SK-N-SH (cell line): ENCODE measurements around the gene STEAP2. TPM values are rescaled to one million over a fixed set of nuclear protein-coding genes. Genes with fewer than 3 reads are reported as not detected.
"Not testable (repeated sequence)": the region's sequence is repeated elsewhere in the genome, so short reads cannot be mapped to it uniquely, and the experiment has no call there.

Experiments used
- CTCF ChIA-PET: fragments of 300-600, 350-600 bp; formaldehyde crosslinking; extraction: SDS; loops from one replicate; lab custom pipeline; 2021; lab: Yijun Ruan, JAX
- POLR2A ChIA-PET: fragments of 350-600 bp; sonication (Branson Sonifier 250); formaldehyde crosslinking; extraction: SDS; loops from one replicate; lab custom pipeline; 2020; ENCODE audit warnings: antibody characterized with exemption, inconsistent platforms; lab: Yijun Ruan, JAX
- DNase-seq: peaks from one replicate; pipeline ENCODE4 v3.0.0; 2012
- H2AFZ ChIP-seq: fragments of 200-600 bp; sonication (generic); 2 replicates; pipeline ENCODE4 v1.8.1; 2016; ENCODE audit warnings: antibody characterized with exemption, mild to moderate bottlenecking, low read depth
- H3F3A ChIP-seq: fragments of 200-600 bp; sonication (generic); replicated peaks from 2 replicates; pipeline ENCODE3; 2016; ENCODE audit warnings: antibody characterized with exemption, mild to moderate bottlenecking; ENCODE audit not compliant: insufficient read depth
- H3K27ac ChIP-seq, 2 experiments: fragments of 200-500 bp in 1 of 2; fragments of 200-600 bp in 1 of 2; sonication (Bioruptor generic) in 1 of 2; sonication (generic), shearing (Covaris generic) in 1 of 2; 2 replicates each; pipeline versions ENCODE4 v1.5.1 to v1.6.1; 2014 to 2016; ENCODE audit warnings: low read depth in 2 of 2, inconsistent platforms in 1 of 2, low read length in 1 of 2, mild to moderate bottlenecking in 1 of 2, mixed read lengths in 1 of 2
- H3K27me3 ChIP-seq: fragments of 200-600 bp; sonication (generic), shearing (Covaris generic); 2 replicates; pipeline ENCODE4 v1.6.1; 2016; ENCODE audit warnings: mixed run types; ENCODE audit not compliant: insufficient read depth
- H3K36me3 ChIP-seq, 2 experiments: fragments of 200-500 bp in 1 of 2; fragments of 200-600 bp in 1 of 2; sonication (Bioruptor generic) in 1 of 2; sonication (generic) in 1 of 2; replicated peaks in 1 of 2; 2 replicates each; pipeline versions ENCODE3 to v1.5.1; 2014 to 2016; ENCODE audit warnings: low read length in 1 of 2, mild to moderate bottlenecking in 1 of 2; ENCODE audit not compliant: insufficient read depth in 2 of 2, control insufficient read depth in 1 of 2
- H3K4me1 ChIP-seq, 2 experiments: fragments of 200-500 bp in 1 of 2; fragments of 200-600 bp in 1 of 2; sonication (Bioruptor generic) in 1 of 2; sonication (generic), shearing (Covaris generic) in 1 of 2; 2 replicates each; pipeline versions ENCODE4 v1.5.1 to v1.6.1; 2014 to 2016; ENCODE audit warnings: low read depth in 1 of 2, low read length in 1 of 2, mixed run types in 1 of 2; ENCODE audit not compliant: insufficient read depth in 2 of 2, control insufficient read depth in 1 of 2
- H3K4me2 ChIP-seq: fragments of 200-600 bp; sonication (generic), shearing (Covaris generic); 2 replicates; pipeline ENCODE4 v1.6.1; 2017; ENCODE audit warnings: mixed run types
- H3K4me3 ChIP-seq, 2 experiments: fragments of 200-500 bp in 1 of 2; fragments of 200-600 bp in 1 of 2; sonication (Bioruptor generic) in 1 of 2; sonication (generic), shearing (Covaris generic) in 1 of 2; 2 replicates each; pipeline versions ENCODE4 v1.5.1 to v1.8.1; 2014 to 2016; ENCODE audit warnings: low read depth in 2 of 2, inconsistent platforms in 1 of 2, low read length in 1 of 2, mild to moderate bottlenecking in 1 of 2, mixed read lengths in 1 of 2, moderate library complexity in 1 of 2
- H3K79me2 ChIP-seq: fragments of 200-600 bp; sonication (generic); 2 replicates; pipeline ENCODE4 v1.8.1; 2017; ENCODE audit warnings: mild to moderate bottlenecking; ENCODE audit not compliant: insufficient read depth
- H3K9ac ChIP-seq: fragments of 200-600 bp; sonication (generic); 2 replicates; pipeline ENCODE4 v1.6.1; 2017; ENCODE audit warnings: mixed run types
- H3K9me2 ChIP-seq: fragments of 200-600 bp; sonication (generic); 2 replicates; pipeline ENCODE4 v1.6.1; 2017; ENCODE audit warnings: mixed run types
- H3K9me3 ChIP-seq: fragments of 200-600 bp; sonication (generic); 2 replicates; pipeline ENCODE4 v1.6.1; 2017; ENCODE audit warnings: mixed run types, mild to moderate bottlenecking, moderate library complexity
- H4K20me1 ChIP-seq: fragments of 200-600 bp; sonication (generic); 2 replicates; pipeline ENCODE4 v1.6.1; 2017; ENCODE audit warnings: mild to moderate bottlenecking, mixed run types; ENCODE audit not compliant: insufficient read depth
- EP300 ChIP-seq, 2 experiments: IDR thresholded peaks; 2 replicates each; pipeline versions ENCODE4 v1.4.0 to v1.6.1; 2012; ENCODE audit warnings: borderline replicate concordance in 1 of 2, low read depth in 1 of 2, low read length in 1 of 2
- GABPA ChIP-seq: IDR thresholded peaks from 2 replicates; pipeline ENCODE4 v1.4.0; 2012; ENCODE audit warnings: low read depth, mild to moderate bottlenecking
- MEF2A ChIP-seq: IDR thresholded peaks from 2 replicates; pipeline ENCODE4 v1.4.0; 2012; ENCODE audit warnings: low read depth, borderline replicate concordance
- NFIC ChIP-seq: IDR thresholded peaks from 2 replicates; pipeline ENCODE4 v1.4.0; 2012; ENCODE audit warnings: borderline replicate concordance
- NRF1 ChIP-seq: IDR thresholded peaks from 2 replicates; pipeline ENCODE4 v1.6.1; 2012; ENCODE audit warnings: low read depth, mild to moderate bottlenecking, low read length
- REST ChIP-seq: IDR thresholded peaks from 2 replicates; pipeline ENCODE4 v1.6.1; 2012; ENCODE audit warnings: mild to moderate bottlenecking, low read depth, low read length, moderate library complexity
- RFX5 ChIP-seq: IDR thresholded peaks from 2 replicates; pipeline ENCODE4 v1.6.1; 2012; ENCODE audit warnings: mild to moderate bottlenecking, improper control_type of control experiment, low read length
- RXRA ChIP-seq: IDR thresholded peaks from 2 replicates; pipeline ENCODE4 v1.4.0; 2012; ENCODE audit warnings: low read depth, mild to moderate bottlenecking, borderline replicate concordance
- TAF1 ChIP-seq: IDR thresholded peaks from 2 replicates; pipeline ENCODE4 v1.6.1; 2012; ENCODE audit warnings: low read depth, mild to moderate bottlenecking, low read length, moderate library complexity, borderline replicate concordance
- YY1 ChIP-seq: IDR thresholded peaks from 2 replicates; pipeline ENCODE4 v1.4.0; 2012; ENCODE audit warnings: low read depth, mild to moderate bottlenecking
- ZBTB33 ChIP-seq: IDR thresholded peaks from 2 replicates; pipeline ENCODE4 v1.4.0; 2012; ENCODE audit warnings: low read depth, borderline replicate concordance
- WGBS: methylation state at CpG from one replicate; pipeline ENCODE4 v1.1.6; 2017; ENCODE audit warnings: low lambda C conversion rate; 5-methylcytosine and 5-hydroxymethylcytosine counted together
- polyA plus RNA-seq, 3 experiments: library from polyadenylated mRNA; depleted of rRNA; stranded (reverse); fragments of >200 nt; gene quantifications; 2 replicates each; pipeline ENCODE4 v1.2.3, GENCODE V29; 2012
- TF ChIP-seq, protein P1 (sequence below): IDR thresholded peaks from 2 replicates; pipeline ENCODE4 v1.4.0; 2012; ENCODE audit warnings: low read depth
- TF ChIP-seq, protein P2 (sequence below): IDR thresholded peaks from 2 replicates; pipeline ENCODE4; 2012

The STEAP2 gene
- polyA plus RNA-seq, 1 of the 3 experiments (the other 2 are of a cell fraction): 6.6 TPM

DNA sequence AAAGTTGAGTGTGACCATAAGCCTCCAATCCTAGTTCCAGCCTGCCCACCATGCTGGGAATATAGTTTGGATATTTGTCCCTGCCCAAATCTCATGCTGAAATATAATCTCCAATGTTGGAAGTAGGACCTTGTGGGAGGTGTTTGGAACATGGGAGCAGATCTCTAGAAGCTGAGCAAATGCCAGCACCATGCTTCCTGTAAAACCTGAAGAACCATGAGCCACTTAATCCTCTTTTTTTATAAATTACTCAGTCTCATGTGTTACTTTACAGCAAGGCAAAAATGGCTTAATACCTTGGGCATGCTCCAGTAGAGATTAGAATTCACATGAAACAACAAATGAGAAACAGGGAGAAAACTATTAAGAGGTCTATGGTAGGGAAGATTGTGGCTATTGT, 30.1 kb upstream of the STEAP2 start:
- no peaks in the 10 kb centered on the region for H3K79me2 ChIP-seq
- DNase-seq: no peak
- TF ChIP-seq ZBTB33: no peak
- TF ChIP-seq NFIC: no peak
- no peak for TF ChIP-seq NRF1
- TF ChIP-seq YY1: no peak
- no peak for TF ChIP-seq EP300 (IDR thresholded peaks at IDR 0.05; ENCODE audit: borderline replicate concordance in 1 of 2, low read depth in 1 of 2, low read length in 1 of 2)
- TF ChIP-seq RFX5: no peak
- TF ChIP-seq, protein P1, sequence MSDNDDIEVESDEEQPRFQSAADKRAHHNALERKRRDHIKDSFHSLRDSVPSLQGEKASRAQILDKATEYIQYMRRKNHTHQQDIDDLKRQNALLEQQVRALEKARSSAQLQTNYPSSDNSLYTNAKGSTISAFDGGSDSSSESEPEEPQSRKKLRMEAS: no peak
- TF ChIP-seq TAF1: no peak
- no peak for TF ChIP-seq GABPA
- TF ChIP-seq RXRA: no peak
- no peak for TF ChIP-seq MEF2A
- TF ChIP-seq, protein P2, sequence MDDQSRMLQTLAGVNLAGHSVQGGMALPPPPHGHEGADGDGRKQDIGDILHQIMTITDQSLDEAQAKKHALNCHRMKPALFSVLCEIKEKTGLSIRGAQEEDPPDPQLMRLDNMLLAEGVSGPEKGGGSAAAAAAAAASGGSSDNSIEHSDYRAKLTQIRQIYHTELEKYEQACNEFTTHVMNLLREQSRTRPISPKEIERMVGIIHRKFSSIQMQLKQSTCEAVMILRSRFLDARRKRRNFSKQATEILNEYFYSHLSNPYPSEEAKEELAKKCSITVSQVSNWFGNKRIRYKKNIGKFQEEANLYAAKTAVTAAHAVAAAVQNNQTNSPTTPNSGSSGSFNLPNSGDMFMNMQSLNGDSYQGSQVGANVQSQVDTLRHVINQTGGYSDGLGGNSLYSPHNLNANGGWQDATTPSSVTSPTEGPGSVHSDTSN: no peak
- TF ChIP-seq REST: no peak

DNA sequence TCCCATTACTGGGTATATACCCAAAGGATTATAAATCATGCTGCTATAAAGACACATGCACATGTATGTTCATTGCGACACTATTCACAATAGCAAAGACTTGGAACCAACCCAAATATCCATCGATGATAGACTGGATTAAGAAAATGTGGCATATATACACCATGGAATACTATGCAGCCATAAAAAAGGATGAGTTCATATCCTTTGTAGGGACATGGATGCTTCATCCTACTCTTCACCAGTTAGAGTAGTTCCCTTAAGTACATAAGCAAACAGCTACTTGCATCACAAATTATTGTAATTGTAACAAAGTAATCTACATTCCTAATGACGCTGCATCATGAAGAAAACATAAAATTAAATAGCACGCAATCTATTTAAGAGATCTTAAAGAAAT, 25.2 kb upstream of the STEAP2 start:
- H3K9ac ChIP-seq, H3K9me2 ChIP-seq, H3K36me3 ChIP-seq, H3K9me3 ChIP-seq, H3K4me3 ChIP-seq, H3K27ac ChIP-seq, DNase-seq, H3K4me2 ChIP-seq, H2AFZ ChIP-seq, H3K4me1 ChIP-seq, H3K79me2 ChIP-seq, H3F3A ChIP-seq, H4K20me1 ChIP-seq, POLR2A ChIA-PET, H3K27me3 ChIP-seq: not testable (repeated sequence)
- WGBS: 57% methylated on average over 4 of the region's 4 CpGs
- CTCF ChIA-PET: interaction anchor here (0.6 to 1.4 kb wide), 3 partner anchors 13 to 25 kb away, joined by 3 to 7 read pairs (median 4); partner anchors contain the start of gene STEAP2

More for the DNA sequence above, 30.1 kb upstream of the STEAP2 start:
- no peak overlapping the region for H3K27ac ChIP-seq
- H2AFZ ChIP-seq: no peak overlapping the region
- no peaks in the 10 kb centered on the region for H3K9me3 ChIP-seq
- no peaks in the 10 kb centered on the region for H3K27me3 ChIP-seq
- no peaks in the 10 kb centered on the region for H3K36me3 ChIP-seq
- ChIA-PET CTCF (interaction anchor here (1.4 kb wide), 1 partner anchor 246 kb away, joined by 3 read pairs; no protein-coding TSS in a partner anchor), POLR2A (no interaction called here)
- H3K4me1 ChIP-seq: peaks cover 2 to 16% of the 10 kb centered on the region in 2 experiments; a peak in 2 of 4 replicates
- no peak overlapping the region for H3K9ac ChIP-seq
- H3K4me3 ChIP-seq: no peak overlapping the region
- peaks cover 28% of the 10 kb centered on the region for H3F3A ChIP-seq
- H3K4me2 ChIP-seq: no peak overlapping the region
- no peaks in the 10 kb centered on the region for H3K9me2 ChIP-seq
- H4K20me1 ChIP-seq: no peaks in the 10 kb centered on the region
